ENCODE results near the gene FOXL2. TPM values are rescaled to one million over a fixed set of nuclear protein-coding genes. Genes with fewer than 3 reads are reported as not detected.

Gene FOXL2
- total and polyA plus RNA-seq, 7 donors = 0.01 to 0.39 (median 0.21) TPM; not detected in 3

DNA sequence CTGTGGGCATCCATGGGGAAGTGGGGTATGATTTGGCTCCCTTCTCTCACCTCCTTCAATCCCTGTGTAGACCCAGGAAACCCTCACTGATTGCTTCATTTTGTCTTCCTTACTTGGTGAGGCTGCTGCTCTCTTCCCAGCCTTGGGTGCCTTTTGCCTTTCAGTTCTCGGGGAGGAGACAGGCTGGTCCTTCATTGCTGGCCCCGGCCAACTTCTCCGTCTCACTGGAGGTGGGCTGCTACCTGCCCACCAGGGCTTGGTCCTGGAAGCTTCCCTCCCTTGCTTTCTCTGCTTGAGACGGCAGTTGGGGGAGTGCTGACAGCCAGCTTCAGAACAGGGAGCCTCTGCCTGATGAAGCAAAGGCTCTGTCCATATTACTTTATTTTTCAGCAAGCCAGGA, 4.7 kb downstream of the FOXL2 start:
- Histone ChIP-seq H3K27me3 (ENCODE audit: insufficient read depth in 3 of 3, low read length in 2 of 3) (peaks cover 0 to 99% (median 53%) of the 10 kb centered on the region in 3 donors), H3K36me3 (ENCODE audit: insufficient read depth in 1 of 2, low read depth in 1 of 2) (no peaks in the 10 kb centered on the region), H3K27ac (no peak overlapping the region), H3K4me1 (peaks cover 29% of the 10 kb centered on the region), H3K9me3 (no peaks in the 10 kb centered on the region), H3K4me3 (no peak overlapping the region)
- intact Hi-C loops (cut with DNase I) = no loop called here
- DNase-seq = no peak
- no peak for ATAC-seq
- TF ChIP-seq, protein P1, sequence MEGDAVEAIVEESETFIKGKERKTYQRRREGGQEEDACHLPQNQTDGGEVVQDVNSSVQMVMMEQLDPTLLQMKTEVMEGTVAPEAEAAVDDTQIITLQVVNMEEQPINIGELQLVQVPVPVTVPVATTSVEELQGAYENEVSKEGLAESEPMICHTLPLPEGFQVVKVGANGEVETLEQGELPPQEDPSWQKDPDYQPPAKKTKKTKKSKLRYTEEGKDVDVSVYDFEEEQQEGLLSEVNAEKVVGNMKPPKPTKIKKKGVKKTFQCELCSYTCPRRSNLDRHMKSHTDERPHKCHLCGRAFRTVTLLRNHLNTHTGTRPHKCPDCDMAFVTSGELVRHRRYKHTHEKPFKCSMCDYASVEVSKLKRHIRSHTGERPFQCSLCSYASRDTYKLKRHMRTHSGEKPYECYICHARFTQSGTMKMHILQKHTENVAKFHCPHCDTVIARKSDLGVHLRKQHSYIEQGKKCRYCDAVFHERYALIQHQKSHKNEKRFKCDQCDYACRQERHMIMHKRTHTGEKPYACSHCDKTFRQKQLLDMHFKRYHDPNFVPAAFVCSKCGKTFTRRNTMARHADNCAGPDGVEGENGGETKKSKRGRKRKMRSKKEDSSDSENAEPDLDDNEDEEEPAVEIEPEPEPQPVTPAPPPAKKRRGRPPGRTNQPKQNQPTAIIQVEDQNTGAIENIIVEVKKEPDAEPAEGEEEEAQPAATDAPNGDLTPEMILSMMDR (IDR thresholded peaks at IDR 0.05) = no peak
- 90 to 96% (median 92%) methylated on average over 4 of the region's 4 CpGs for WGBS, 3 donors

DNA sequence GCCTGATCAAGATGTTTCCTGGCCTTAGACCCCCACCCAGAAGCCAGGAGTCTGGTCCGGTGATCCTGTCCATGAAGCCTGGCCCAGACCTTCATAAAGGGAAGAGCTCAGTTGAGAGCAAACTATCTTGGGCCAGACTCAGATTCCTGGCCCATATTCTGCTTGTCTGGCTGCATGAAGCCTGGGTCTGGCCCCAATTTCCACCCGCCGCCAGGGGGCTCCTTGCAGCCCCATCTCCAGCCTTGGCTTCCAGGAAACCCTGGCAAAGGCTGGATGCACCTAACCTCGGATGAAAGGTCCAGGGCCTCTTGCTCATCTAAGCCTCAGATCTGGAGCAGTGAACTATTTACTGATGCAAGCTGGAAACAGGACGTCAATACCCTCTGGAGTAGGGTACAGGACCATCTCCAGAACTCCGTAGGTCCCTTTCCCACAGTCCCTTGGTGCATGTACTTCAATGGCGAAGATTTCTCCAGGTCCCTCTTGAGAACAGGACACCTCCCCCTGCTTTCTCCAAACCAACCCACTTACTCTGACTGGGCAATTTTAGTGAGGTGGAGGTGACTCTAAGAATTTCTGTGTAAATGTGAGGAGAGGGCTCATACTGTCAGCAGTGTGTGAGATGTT, 5.6 kb downstream of the FOXL2 start:
- no peaks in the 10 kb centered on the region for H3K9me3 ChIP-seq
- TF ChIP-seq, protein P1 (IDR thresholded peaks at IDR 0.05) = no peak
- DNase-seq (no peak), ATAC-seq (no peak)
- peaks cover 0 to 99% (median 55%) of the 10 kb centered on the region in 3 donors for H3K27me3 ChIP-seq (ENCODE audit: insufficient read depth in 3 of 3, low read length in 2 of 3)
- peaks cover 32% of the 10 kb centered on the region for H3K4me1 ChIP-seq
- H3K27ac ChIP-seq = no peak overlapping the region
- H3K4me3 ChIP-seq = no peak overlapping the region
- 75 to 79% (median 78%) methylated on average over 7 of the region's 7 CpGs for WGBS, 3 donors
- H3K36me3 ChIP-seq (ENCODE audit: insufficient read depth in 1 of 2, low read depth in 1 of 2) = no peaks in the 10 kb centered on the region
- intact Hi-C loops (cut with DNase I) = no loop called here

DNA sequence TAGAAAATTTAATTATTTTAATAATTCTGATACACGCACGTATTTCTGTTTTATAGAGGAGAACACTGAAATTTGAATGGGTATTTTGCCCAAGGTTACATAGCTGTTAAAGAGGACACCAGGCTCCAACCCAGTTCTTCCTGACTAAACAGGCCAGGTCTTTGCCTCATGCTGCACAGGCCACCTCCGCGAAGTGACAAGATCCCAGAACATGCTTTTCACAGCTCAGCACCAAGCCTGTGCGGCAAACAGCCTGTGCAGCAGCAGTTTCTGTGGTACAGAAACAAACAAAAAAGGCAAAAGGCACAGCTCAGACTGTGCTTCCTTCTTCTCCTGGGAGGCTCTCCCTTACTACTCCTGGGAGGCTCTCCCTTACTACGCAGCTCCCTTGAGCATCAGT, 6.5 kb downstream of the FOXL2 start:
- Histone ChIP-seq H3K4me1 (peaks cover 36% of the 10 kb centered on the region), H3K27ac (no peak overlapping the region), H3K9me3 (no peaks in the 10 kb centered on the region), H3K27me3 (ENCODE audit: insufficient read depth in 3 of 3, low read length in 2 of 3) (peaks cover 0 to 98% (median 52%) of the 10 kb centered on the region in 3 donors), H3K36me3 (ENCODE audit: insufficient read depth in 1 of 2, low read depth in 1 of 2) (no peaks in the 10 kb centered on the region), H3K4me3 (no peak overlapping the region)
- ATAC-seq (no peak), DNase-seq (no peak)
- TF ChIP-seq, protein P1 (IDR thresholded peaks at IDR 0.05) = no peak
- intact Hi-C loops (cut with DNase I) = no loop called here
- 89 to 94% (median 91%) methylated on average over 6 of the region's 6 CpGs for WGBS, 3 donors

DNA sequence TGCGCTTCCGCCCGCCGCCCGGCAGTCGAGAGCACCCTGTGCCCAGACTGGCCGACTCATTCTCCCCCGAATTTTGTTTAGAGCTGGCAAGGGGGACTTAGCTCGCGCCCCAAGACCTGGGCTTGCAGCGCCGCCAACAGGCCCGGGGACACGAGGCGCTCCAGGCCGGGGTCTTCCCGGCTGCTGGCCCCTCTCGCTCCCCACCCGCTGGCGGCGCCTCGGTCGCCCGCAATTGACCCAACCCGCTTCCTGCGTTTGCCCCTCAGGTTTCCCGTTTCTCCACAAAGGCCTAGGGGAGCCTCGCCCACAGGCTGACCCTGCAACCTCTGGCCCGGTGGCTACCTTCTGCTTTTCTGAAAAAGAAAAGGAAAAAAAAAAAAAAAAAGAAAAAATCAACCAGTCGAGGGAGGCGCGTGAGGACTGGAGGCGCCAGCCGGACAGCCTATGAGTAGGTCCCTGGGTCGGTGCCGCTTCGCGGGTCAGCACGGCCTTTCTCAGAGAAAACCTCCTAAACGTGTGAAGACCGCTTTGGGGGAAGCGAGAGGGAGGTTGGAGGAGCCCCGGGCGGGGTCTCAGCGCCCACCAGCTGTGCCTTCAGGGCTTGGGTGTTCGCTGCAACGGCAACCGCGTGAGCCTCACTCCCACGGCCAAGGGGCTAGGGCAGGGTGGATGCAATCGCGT, 7.2 kb downstream of the FOXL2 start:
- no peaks in the 10 kb centered on the region for H3K36me3 ChIP-seq (ENCODE audit: insufficient read depth in 1 of 2, low read depth in 1 of 2)
- ATAC-seq = no peak
- 17 to 39% (median 34%) methylated on average over 51 to 52 of the region's 52 CpGs for WGBS, 3 donors
- TF ChIP-seq, protein P1 (IDR thresholded peaks at IDR 0.05) = no peak
- H3K4me3 ChIP-seq = no peak overlapping the region
- no peak overlapping the region for H3K27ac ChIP-seq
- intact Hi-C loops (cut with DNase I) = loop anchor here in 1 of 2 donors (5.0 kb wide), 1 partner anchor 388 kb away; no protein-coding TSS in a partner anchor
- peaks cover 36% of the 10 kb centered on the region for H3K4me1 ChIP-seq
- no peaks in the 10 kb centered on the region for H3K9me3 ChIP-seq
- H3K27me3 ChIP-seq (ENCODE audit: insufficient read depth in 3 of 3, low read length in 2 of 3) = peaks cover 0 to 91% (median 44%) of the 10 kb centered on the region in 3 donors
- DNase-seq = no peak

All from psoas muscle (tissue), 8 donors.